ENCODE measurements around the gene TLE6. TPM values are rescaled to one million over a fixed set of nuclear protein-coding genes. Genes with fewer than 3 reads are reported as not detected.

Gene TLE6
- total and polyA plus RNA-seq, 2 of the 13 experiments (the other 11 are each of a cell fraction or from before 2014, with no cell fraction given), result 0.24 to 5.5 TPM

DNA sequence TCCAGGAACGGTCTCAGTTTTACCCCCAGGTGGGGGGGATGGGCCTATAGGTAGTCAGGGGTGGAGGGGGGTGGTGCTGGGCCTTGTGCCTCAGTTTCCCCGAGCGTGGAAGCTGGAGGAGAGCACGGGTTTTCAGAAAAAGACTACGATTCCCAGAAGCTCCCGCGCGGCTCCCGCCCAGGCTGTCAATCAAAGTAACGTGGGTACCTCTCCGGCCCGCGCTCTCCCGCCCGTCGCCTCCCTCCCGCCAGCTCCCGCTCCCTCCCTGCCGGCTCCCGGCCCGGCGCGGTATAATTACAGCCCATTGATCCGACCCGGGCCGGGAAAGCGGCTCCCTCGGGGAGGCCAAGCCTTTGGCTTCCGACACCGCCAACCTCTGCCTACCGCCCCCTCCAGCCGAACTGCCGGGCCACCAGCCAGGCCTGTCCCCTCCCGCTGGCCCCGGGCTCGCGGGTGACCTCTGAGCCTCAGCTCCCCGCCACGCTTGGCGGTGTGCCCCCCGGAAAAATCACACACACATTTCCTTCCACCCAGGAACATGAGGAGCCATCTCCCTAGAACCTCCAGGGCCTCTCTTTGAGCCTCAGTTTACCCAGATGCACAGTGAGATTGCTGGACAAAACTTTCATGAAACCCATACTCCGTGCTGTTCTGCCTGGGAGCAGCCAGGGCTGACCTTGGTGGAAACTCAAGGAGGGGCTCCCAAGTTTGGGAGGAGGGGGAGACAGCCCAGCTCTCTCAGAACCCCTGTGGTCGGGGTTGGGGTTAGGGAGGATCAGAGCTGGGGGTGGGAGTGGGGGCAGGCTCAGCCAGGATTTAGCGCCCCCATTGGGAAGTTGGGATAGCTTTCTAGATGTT, 59.0 kb downstream of the TLE6 start (continued):
- no peak for TF ChIP-seq SOX13 (IDR thresholded peaks at IDR 0.05)
- TF ChIP-seq SOX13 (CRISPR knock-in tag; conservative IDR thresholded peaks at IDR 0.05 in 1 of 2, IDR thresholded peaks at IDR 0.05 in 1 of 2), result peak in 1 of 2 experiments; percentile 50; a peak in 1 of 4 replicates
- no peak for TF ChIP-seq KAT2B (IDR thresholded peaks at IDR 0.05; ENCODE audit: borderline replicate concordance, low read depth, low read length)
- TF ChIP-seq PAWR (CRISPR knock-in tag; IDR thresholded peaks at IDR 0.05; ENCODE audit: borderline replicate concordance), result no peak
- TF ChIP-seq ZNF451 (CRISPR knock-in tag; IDR thresholded peaks at IDR 0.05), result no peak
- no peak; the same call in 1 of the 2 replicates for TF ChIP-seq FOSL2 (CRISPR knock-in tag; IDR thresholded peaks at IDR 0.05)
- TF ChIP-seq TCF7 (IDR thresholded peaks at IDR 0.05; ENCODE audit: low read depth), result peak; percentile 11; the same call in 1 of the 2 replicates
- TF ChIP-seq HIVEP1 (CRISPR knock-in tag; IDR thresholded peaks at IDR 0.05), result peak; percentile 20; the same call in 1 of the 2 replicates
- TF ChIP-seq NR2F6 (IDR thresholded peaks at IDR 0.05), result no peak
- TF ChIP-seq NR2F6 (CRISPR knock-in tag; IDR thresholded peaks at IDR 0.05), result peak; percentile 66
- peak; percentile 37; the same call in 1 of the 2 replicates for TF ChIP-seq ZNF430 (CRISPR knock-in tag; IDR thresholded peaks at IDR 0.05)
- TF ChIP-seq RFX5 (IDR thresholded peaks at IDR 0.05; ENCODE audit: low read depth, low read length), result no peak
- TF ChIP-seq REPIN1 (CRISPR knock-in tag; IDR thresholded peaks at IDR 0.05; ENCODE audit: borderline replicate concordance, low read depth), result 0 out of 2 replicates have a peak, but pooled peaks have one; percentile 16
- no peak for TF ChIP-seq ZNF552 (CRISPR knock-in tag; IDR thresholded peaks at IDR 0.05; ENCODE audit: borderline replicate concordance)
- TF ChIP-seq ZFP90 (CRISPR knock-in tag; IDR thresholded peaks at IDR 0.05; ENCODE audit: borderline replicate concordance), result peak; percentile 88; the same call in 1 of the 2 replicates
- TF ChIP-seq ESRRA (CRISPR knock-in tag; IDR thresholded peaks at IDR 0.05; ENCODE audit: low read depth), result no peak
- TF ChIP-seq, protein P1, sequence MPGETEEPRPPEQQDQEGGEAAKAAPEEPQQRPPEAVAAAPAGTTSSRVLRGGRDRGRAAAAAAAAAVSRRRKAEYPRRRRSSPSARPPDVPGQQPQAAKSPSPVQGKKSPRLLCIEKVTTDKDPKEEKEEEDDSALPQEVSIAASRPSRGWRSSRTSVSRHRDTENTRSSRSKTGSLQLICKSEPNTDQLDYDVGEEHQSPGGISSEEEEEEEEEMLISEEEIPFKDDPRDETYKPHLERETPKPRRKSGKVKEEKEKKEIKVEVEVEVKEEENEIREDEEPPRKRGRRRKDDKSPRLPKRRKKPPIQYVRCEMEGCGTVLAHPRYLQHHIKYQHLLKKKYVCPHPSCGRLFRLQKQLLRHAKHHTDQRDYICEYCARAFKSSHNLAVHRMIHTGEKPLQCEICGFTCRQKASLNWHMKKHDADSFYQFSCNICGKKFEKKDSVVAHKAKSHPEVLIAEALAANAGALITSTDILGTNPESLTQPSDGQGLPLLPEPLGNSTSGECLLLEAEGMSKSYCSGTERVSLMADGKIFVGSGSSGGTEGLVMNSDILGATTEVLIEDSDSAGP (CRISPR knock-in tag; IDR thresholded peaks at IDR 0.05; ENCODE audit: borderline replicate concordance), result peak; percentile 83; the same call in 1 of the 2 replicates
- peak; percentile 100 for TF ChIP-seq MEIS2 (CRISPR knock-in tag; IDR thresholded peaks at IDR 0.05)
- no peak for TF ChIP-seq FOXP1 (IDR thresholded peaks at IDR 0.05)
- TF ChIP-seq FOXP1 (CRISPR knock-in tag; IDR thresholded peaks at IDR 0.05), result no peak
- TF ChIP-seq, protein P2, sequence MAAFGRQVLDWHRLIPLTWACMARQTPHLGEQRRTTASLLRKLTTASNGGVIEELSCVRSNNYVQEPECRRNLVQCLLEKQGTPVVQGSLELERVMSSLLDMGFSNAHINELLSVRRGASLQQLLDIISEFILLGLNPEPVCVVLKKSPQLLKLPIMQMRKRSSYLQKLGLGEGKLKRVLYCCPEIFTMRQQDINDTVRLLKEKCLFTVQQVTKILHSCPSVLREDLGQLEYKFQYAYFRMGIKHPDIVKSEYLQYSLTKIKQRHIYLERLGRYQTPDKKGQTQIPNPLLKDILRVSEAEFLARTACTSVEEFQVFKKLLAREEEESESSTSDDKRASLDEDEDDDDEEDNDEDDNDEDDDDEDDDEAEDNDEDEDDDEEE (CRISPR knock-in tag; IDR thresholded peaks at IDR 0.05), result no peak
- TF ChIP-seq SP4 (CRISPR knock-in tag; IDR thresholded peaks at IDR 0.05), result peak; percentile 66; the same call in 1 of the 2 replicates
- TF ChIP-seq NBN (conservative IDR thresholded peaks at IDR 0.05), result no peak
- TF ChIP-seq ZNF136 (CRISPR knock-in tag; IDR thresholded peaks at IDR 0.05; ENCODE audit: low read depth), result no peak; the same call in 1 of the 2 replicates
- TF ChIP-seq CENPT (CRISPR knock-in tag; IDR thresholded peaks at IDR 0.05; ENCODE audit: low read depth), result 0 out of 2 replicates have a peak, but pooled peaks have one; percentile 53
- TF ChIP-seq, protein P3, sequence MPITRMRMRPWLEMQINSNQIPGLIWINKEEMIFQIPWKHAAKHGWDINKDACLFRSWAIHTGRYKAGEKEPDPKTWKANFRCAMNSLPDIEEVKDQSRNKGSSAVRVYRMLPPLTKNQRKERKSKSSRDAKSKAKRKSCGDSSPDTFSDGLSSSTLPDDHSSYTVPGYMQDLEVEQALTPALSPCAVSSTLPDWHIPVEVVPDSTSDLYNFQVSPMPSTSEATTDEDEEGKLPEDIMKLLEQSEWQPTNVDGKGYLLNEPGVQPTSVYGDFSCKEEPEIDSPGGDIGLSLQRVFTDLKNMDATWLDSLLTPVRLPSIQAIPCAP (CRISPR knock-in tag; IDR thresholded peaks at IDR 0.05; ENCODE audit: low read depth), result no peak
- peak; percentile 73 for TF ChIP-seq KAT8 (CRISPR knock-in tag; IDR thresholded peaks at IDR 0.05)

All from HepG2 (cell line).